GM10847 (cell line): ENCODE data around the gene TSPAN14.

ENCODE experiments used
- POLR2A ChIP-seq: IDR thresholded peaks from 2 replicates; pipeline ENCODE4 v1.6.1; 2011; ENCODE audit not compliant: insufficient read length; ENCODE audit errors: extremely low read depth

Gene TSPAN14

GRCh38 chr10:80415734-80416478, 38.2 kb upstream of the TSPAN14 start:
- TF ChIP-seq POLR2A: no peak

- no peak for TF ChIP-seq POLR2A
These were observed 37.5 kb upstream of the TSPAN14 start for GRCh38 chr10:80416479-80417098.

DNA sequence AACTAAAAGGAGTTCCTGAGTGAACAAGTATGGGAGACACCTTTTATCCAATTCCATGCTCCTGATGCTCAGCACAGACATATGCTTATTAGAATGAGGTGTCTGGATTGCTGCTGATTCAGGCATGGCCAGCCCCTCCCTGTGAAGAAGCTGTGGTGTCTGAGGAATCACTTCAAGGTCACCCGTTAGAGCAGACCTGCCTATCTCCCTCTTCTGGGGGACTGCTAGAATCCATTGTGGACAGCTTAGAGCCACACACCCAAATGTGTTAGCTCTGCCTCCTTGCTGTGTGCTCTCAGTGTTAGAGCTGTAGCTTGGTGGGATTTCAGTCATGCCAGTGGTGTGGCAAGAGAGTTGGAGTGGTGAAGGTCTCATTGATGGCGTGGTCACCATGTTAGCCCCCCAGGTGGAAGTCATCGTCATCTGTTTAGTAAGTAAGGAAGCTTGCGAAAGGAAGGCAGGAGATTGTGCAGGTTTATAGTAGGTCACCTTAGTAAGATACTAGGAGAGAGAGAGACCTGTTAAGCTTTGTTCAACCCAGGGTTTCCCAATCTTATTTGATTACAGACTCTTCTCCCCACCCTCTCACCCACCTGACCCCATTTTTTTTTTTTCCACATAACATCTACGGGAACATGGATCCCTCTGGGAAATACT, 32.9 kb upstream of the TSPAN14 start:
- no peak for TF ChIP-seq POLR2A

DNA sequence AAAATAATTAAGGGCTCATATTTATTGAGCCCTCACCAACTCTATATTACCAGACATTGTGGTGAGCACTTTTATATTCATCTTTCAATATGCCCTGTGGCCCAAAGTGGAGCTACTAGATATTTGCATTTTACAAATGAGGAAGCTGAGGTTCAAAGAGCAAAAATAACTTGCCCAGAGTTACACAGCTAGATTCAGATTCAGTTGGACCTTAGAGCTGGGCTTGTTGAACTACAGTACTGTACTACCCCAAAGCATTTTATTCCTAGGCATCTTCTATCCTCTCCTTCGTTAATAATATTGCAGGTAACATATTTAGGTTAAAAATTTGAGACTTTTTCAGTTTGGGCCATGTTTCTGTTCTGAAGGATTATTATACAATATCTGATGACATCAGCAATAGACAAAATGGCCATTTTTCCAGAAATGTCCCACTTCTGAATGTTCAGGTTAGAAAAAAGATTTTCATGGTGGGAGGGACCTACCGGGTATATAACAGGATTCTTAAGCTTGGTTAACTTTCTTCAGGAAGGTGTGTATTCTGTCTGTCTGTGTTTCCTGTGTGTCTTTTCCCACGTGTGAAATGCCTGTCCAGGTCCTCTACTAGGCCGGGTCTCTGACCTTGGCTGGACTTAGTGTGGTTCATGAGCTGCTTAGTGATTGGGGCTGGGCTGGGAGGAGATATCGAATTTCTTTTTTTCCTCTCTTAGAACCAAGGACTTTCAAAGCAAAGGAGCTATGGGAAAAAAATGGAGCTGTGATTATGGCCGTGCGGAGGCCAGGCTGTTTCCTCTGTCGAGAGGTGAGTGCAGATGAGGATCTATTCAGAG, 32.2 kb upstream of the TSPAN14 start:
- TF ChIP-seq POLR2A: no peak

DNA sequence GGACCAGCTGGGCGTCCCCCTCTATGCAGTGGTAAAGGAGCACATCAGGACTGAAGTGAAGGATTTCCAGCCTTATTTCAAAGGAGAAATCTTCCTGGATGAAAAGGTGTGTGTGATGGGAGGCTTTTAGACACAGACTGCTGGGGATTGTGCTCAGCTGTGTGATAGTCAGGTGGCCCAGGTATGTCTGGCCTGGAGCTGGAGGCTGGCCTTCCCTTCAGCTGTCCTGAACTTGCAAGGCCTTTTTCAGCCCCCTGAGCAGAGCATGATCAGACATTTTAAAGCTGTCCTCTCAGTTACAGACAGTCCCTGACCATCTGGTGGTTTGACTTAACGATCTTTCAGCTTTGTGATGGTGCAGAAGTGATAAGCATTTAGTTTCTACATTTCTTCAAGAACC, 28.2 kb upstream of the TSPAN14 start:
- TF ChIP-seq POLR2A: no peak

GRCh38 chr10:80427541-80427940, 26.6 kb upstream of the TSPAN14 start:
- no peak for TF ChIP-seq POLR2A

- no peak for TF ChIP-seq POLR2A
These were observed 24.6 kb upstream of the TSPAN14 start for GRCh38 chr10:80429521-80429973.

- no peak for TF ChIP-seq POLR2A
These were observed 21.0 kb upstream of the TSPAN14 start for GRCh38 chr10:80433134-80433533.

DNA sequence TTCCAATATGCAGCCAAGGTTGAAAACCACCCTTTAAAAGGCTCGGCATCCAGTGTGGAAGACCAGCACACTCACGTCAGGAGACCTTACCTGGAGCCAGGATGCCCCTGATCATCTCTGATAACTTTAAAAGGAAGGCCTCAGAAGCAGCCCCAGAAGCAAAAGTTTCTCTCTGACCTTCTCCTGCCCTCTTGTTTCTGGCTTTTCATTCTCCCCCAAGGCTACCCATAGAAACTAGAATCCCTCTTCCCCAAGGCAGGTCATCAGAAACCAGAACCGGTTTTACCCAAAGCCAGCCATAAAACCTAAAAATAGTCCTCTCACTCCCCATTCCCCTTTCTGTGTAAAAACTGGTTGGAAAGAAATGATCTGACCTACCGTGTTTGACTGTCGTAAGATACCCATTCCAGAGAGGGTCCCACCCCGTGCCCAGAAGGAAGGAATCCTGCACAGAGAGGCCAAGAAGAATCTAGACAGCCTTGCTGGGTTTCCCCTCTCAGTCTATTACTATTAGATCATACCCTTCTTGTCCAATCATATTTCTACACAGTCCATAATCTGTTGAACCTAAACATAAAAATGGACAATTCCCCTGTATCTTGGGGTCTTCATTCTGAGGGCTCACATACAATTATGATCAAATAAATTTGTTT, 17.5 kb upstream of the TSPAN14 start:
- TF ChIP-seq POLR2A: no peak

DNA sequence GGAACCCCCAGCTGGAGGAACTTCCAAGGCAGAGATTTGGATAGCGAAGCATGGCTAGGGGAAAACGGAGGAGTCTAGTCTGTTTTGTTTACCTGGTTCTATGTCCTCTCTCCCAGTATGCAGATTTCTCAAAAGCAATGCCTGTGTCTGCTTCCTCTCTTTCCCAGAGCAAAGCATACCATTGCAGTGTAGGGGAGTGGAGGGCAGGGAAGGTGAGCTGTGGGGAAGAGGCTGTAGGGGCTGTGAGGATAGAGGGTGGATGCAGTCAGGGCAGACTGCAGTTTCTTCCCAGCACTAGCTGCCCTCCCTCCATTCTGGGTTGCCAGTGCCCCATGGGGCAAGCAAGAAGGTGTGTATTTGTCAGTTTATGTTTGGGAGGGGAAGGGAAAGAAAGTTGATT, 16.9 kb upstream of the TSPAN14 start:
- no peak for TF ChIP-seq POLR2A

DNA sequence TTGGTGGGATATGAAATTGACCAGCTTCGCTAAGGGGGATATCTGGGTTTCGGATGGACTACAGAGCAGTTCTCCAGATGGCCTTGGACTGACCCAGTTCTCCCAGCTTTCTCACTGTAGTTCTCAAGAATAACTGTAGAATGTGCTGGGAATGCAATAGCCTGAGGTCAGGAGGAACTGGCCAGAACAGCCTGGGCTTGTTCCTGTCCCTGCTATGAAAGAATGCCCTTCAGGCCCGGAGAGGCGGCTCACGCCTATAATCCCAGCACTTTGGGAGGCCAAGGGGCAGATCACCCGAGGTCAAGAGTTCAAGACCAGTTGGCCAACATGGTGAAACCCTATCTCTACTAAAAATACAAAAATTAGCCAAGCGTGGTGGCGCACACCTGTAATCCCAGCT, 12.3 kb upstream of the TSPAN14 start:
- no peak for TF ChIP-seq POLR2A

- no peak for TF ChIP-seq POLR2A
These were observed 11.2 kb upstream of the TSPAN14 start for GRCh38 chr10:80442879-80443278.

- no peak for TF ChIP-seq POLR2A
These were observed 10.6 kb upstream of the TSPAN14 start for GRCh38 chr10:80443531-80443974.

GRCh38 chr10:80444124-80444523, 10.0 kb upstream of the TSPAN14 start:
- TF ChIP-seq POLR2A: no peak
